Measurements from ENCODE around the gene PRKG1.
"Not testable (repeated sequence)": the region's sequence is repeated elsewhere in the genome, so short reads cannot be mapped to it uniquely, and the experiment has no call there.

The PRKG1 gene

DNA sequence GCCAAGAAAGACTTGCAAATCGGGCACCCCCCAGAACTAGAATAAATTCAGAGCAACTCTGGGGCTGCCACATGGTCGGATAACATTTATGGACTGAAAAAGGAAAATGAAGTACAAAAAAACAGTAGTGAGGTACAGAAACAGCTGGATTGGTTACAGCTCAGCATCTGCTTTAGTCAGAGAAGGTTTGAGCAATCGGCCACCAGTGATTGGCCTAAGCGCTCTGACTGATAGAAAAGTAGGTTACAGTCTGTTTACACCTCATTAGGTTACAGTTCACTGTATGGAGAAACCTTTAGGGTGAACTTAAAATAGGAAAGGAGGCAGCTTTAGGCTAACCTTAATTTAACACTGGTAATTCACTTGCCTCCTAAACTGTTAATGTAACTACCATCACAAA is 1137.8 kb downstream of the PRKG1 start:
- no peak for DNase-seq

GRCh38 chr10:52212802-52213201 is 1138.5 kb downstream of the PRKG1 start:
- DNase-seq: no peak

- DNase-seq: no peak
Measured at GRCh38 chr10:52213321-52213752, 1139.0 kb downstream of the PRKG1 start.

DNA sequence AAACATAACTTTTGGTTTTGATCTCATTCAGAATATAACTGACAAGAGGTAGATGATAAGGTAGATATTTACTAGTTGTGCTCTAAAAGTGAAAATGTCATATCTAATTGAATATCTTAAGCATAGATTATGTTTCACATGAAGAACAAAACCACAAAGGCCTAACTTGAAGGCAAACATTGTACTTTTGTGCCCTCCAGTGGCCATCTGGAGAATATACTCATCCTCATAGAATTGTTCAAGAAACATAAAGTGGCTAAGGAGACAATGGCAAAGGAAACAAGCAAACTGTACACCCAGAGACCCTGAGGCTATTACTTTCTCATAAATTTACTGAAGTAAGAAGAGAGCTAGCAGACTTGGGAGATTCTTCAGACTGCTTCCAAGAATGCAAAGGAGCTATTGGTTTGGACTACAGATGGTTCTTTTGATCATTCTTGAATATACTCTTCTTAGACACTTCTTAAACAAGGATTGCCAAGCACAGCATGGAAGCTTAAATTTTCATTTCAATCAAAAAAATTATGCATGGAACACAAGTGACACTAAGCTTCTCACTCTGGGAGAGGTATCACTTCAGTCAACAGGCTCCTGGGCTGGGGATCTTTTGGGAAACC is 1141.6 kb downstream of the PRKG1 start:
- DNase-seq: no peak

DNA sequence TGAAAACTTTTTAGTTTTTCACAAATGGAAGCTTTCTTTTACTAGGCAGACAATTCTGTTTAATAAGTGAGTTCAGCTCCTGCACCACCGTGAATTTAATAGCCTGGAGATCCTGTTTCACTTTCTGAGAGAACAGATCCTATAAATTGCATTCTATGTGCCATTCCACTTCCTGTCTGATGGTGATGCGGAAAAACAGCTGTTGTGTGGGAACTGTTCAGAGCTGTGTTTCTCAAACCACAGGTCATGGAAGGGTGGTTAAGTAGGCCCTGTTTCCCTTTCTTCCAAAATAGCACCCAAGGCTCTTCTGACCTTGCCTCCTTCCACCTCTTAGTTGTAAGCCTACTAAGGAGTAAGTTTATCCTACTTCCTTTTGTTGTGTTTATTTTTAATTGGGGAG is 1142.6 kb downstream of the PRKG1 start:
- DNase-seq: no peak

- DNase-seq: no peak
Measured at GRCh38 chr10:52217531-52217930, 1143.2 kb downstream of the PRKG1 start.

- no peak for DNase-seq
Measured at GRCh38 chr10:52220947-52221346, 1146.7 kb downstream of the PRKG1 start.

- no peak for DNase-seq
Measured at GRCh38 chr10:52221923-52222322, 1147.6 kb downstream of the PRKG1 start.

- no peak for DNase-seq
Measured at GRCh38 chr10:52226197-52226847, 1152.0 kb downstream of the PRKG1 start.

DNA sequence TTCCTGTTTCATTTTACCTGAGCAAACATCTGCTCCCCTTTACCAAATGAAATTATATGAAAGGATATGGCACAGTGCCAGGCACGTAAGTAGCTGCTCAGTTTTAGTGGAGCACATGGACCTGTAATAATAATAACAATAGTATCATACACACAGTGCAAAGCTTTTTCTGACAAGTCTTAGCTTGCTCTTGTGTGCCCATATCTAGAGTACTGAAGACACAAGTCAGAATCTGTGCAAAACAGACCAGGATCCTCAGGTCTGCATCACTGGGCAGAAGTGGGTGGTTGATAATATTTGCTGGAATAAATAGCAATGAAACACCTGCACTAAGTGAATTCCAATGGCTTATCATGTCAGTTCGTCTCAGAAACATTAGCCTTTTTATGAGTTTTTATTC is 1154.3 kb downstream of the PRKG1 start:
- DNase-seq: no peak

GRCh38 chr10:52229291-52229931 is 1155.1 kb downstream of the PRKG1 start:
- DNase-seq: no peak

DNA sequence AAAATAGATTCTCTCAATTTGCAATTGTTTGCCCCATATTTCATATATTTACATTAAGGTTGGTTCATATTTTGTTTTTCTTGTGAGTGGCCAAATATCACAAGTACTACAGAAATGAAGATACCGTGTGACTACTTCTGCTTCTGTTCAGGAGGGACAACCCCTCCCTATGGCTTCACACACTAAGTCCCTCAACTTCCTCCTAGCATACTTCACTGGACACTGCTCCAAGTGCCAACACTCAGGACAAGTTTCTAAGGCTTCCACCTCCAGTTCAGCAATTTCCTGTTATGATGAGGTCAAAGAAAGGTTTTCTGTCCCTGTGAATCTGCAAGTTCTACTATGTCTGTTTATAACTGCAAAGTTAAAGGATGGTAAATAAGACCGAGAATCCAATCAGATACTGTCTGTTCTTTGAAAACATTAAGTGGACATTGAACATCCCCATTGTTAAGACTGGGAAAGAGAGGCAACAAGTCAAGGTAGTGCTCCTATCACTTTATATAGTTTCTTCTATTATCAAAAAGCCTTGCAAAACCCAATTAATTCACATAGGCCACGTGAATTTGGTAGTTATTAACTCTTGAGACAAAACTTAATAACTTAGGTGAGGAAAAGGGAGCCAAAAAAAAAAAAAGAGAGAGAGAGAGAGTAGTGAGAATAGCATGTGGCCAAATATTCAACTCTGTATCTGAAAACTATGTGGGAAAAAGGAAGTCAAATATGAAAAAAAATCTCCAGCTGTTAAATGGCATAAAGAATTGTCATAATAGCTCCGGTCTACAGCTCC is 1158.5 kb downstream of the PRKG1 start:
- no peak for DNase-seq

GRCh38 chr10:52233351-52233991 is 1159.2 kb downstream of the PRKG1 start:
- not testable (repeated sequence) for DNase-seq

DNA sequence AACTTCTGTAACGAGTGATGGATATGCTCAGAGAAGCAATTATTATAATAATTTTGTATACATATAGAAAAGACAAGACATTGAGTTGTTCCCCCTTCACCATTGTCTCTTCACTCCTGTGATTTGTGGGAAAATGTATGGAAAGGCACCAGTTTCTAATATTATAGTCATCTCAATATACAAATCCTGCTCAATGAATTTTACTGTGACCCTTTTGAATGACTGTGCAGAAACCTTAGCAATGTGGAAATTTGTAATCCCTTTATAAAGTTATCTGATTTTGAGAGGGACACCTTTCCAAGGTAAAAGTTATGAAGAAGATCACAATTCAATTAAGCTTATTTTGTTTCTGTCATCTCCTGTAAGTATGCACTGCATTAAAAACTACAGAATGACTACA is 1165.5 kb downstream of the PRKG1 start:
- no peak for DNase-seq

DNA sequence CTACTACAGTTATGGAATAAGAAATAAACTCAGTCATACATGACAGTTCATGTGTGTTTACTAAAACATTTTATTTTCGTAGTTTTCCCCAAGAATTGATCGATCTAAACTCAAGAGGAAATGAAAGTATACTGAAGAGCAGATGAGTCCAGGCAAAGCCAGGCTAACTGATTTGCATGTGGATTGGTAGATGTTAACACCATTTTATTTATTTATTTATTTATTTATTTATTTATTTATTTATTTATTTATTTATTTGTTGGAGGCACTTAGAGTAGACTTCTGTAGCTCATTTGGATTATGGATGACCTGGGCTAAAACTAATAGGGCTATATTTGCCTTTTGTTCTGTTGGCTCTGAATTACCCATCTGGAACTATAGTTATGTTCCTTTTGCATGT is 1171.3 kb downstream of the PRKG1 start:
- DNase-seq: no peak

DNA sequence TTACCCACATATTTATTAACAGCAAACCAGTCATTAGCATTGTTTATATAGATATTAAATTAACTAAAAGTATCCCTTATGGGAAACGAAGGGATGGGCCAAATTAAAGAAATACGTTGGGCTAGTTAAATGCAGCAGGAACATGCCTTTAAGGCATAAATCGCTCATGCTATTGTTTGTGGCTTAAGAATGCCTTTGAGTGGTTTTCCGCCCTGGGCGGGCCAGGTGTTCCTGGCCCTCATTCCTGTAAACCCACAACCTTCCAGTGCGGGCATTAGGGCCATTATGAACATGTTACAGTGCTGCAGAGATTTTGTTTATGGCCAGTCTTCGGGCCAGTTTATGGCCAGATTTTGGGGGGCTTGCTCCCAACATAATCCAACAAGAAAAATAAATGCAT is 1173.6 kb downstream of the PRKG1 start:
- DNase-seq: not testable (repeated sequence)

GRCh38 chr10:52248697-52249306 is 1174.5 kb downstream of the PRKG1 start:
- no peak for DNase-seq

DNA sequence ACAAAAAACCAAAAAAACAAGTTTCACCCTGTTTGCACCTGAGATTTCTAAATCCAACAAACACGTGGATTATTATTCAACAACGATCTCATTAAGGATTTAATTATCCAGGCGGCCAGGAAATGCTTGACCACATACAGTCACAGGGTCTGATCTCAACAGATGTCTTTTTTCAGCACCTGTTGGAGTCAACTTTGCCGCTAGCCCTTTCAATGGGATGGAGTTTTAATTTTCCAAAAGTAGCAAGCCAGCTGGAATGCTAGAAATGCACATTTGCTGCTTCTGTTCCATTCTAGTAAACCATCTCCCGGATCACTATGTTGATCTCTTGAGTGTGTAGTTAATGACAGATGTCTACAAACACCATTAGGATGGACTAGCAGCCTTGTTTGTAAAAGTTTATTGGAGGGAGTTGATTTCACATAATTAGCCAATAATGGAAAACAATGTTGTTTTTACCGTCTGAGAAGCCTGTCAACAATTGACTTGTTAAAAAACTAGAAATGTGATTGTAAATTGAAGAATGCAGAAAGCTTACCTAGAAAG is 1175.6 kb downstream of the PRKG1 start:
- no peak for DNase-seq

- no peak for DNase-seq
Measured at GRCh38 chr10:52250510-52250909, 1176.2 kb downstream of the PRKG1 start.

DNA sequence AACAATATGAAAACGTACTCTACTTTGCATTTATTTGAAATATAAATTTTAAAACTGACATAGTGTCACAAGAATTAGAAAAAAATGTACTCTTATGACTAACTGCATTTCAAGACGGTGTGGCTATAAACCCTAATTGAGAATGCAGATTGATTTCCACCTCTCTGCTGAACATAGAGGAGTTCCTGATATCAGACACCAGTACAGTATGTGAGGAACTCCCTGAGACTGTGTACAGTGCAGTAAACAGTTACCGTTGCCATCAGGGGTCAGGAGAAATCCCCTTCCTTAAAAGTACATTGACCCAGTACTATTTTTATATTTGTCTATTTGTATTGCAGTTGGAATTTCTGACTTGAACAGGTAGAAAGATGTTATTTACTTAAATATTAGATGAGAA is 1178.0 kb downstream of the PRKG1 start:
- no peak for DNase-seq

DNA sequence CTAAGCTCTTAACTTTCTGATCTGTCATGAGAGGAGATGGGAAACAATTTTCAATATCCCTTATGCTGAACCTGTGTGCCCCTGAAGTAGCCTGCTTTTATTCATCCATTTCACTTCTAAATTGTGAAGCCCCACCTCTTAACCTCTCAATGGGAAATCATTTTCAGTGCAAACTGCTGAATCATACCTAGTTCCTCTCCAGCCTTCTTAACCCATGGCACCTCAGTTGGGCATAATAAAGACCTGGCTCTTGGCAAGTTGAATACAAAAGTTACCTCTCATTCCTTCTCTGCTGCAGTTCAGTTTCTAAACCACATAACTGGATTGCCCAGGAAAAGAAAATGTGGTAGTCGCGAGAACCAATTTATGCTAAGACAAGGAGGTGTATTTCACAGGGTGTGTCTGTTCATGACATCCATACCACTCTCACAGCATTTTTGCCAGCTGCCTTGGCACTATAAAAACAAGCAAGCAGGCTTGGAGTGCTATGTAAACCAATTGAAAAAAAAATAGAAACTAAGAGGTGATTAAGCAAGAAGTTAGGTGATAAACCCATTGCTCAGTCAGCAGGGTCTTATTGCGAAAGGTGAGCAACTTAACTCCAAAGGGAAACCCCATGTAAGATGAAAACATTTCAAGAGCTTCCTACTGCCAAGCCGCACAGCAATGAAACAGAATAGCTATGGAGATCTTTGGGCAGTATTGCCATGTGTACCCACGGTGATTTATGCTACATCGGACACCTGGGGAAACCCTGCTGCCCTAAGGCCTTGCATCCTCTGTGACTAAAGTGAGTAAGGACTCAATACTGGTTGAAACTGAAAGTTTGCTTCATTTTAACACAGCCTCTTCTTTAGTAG is 1182.8 kb downstream of the PRKG1 start:
- DNase-seq: no peak

Measured in activated CD4-positive, CD25-positive, alpha-beta regulatory T cell (primary cell).